Fibroblast of the conjunctiva (primary cell): ENCODE measurements around the gene CBX4.
A peak's percentile ranks its signal among the peaks of the same experiment; 100 is the strongest.

Source experiments
- DNase-seq: peaks from one replicate; pipeline ENCODE4 v3.0.0-alpha.2; 2010; ENCODE audit warnings: low read depth

Gene CBX4

DNA sequence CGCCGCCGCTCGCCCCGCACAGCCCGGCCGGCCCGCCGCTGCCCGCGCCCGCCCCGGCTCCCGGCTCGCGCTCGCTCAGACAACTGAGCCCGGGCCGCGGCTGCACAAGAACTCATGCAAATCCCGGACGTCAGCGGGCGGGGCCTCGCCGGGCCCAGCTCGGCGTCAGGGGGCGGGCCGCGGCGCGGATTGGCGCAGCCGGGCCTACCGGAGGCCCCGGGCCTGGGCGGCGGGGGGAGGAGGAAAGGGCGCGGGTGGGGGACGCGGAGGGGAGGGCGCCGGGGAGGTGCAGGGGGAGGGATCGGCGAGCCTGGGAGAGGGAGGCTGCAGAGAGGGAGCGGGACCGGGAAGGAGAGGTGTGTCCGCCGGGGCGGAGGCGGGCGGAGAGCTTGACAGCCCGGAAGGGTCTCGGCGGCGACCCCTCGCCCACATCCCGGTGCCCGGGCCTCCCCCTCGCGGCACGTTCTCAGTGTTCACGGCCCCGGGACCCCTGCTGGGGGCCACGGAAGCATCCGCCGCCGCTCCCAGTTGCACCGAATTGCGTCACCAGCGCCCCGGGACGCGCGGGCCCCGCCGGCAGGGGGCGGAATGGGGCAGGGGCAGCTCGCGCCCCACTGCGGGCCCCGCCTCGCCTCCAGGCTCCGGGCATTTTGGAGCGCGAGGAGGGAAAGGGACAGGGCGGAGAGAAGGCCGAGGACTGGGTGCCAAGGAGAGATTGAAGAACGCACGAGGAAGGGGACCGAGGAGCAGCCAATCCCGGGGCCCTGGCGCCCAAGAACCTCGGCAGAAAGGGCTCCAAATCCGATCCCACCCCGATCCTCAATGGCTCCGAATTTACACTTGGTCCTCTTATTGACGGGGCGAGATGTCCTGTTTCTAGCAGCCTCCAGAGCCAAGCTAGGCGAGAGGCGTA is at the start of gene CBX4:
Gene CBX4, minus strand, starts transcription at position 85 of the 913 bp plus-strand sequence. CDS start 189 bp downstream, outside the sequence.
- peak; percentile 76 for DNase-seq

GRCh38 chr17:79888009-79888540 is 48.8 kb upstream of the CBX4 start:
- DNase-seq: no peak

DNA sequence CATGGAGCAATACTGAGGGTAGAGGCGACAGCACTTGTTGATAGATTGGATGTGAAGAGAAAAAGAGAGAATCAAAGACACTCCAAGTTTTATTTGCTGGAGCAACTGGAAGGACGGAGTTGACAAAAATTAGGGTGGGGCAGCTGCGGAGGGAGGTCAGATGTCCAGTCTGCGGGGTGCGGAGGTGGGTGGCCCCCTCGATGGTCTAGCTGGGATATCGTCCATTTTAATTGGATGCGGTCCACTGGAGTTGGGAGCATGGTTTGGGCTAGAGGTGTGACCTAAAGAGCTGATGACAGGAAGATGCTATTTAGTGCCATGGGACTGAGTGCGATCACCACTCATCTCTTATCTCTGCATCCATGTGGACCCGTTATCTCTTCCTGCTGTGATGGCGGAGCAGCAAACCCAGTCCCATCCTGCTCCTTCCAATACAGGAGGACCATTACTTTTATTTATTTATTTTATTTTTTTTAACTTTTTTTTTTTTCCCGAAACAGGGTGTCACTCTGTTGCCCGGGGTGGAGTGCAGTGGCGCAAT is 48.3 kb upstream of the CBX4 start:
- DNase-seq: no peak

GRCh38 chr17:79883202-79883601 is 44.0 kb upstream of the CBX4 start:
- no peak for DNase-seq

GRCh38 chr17:79878329-79878947 is 39.2 kb upstream of the CBX4 start:
- DNase-seq: no peak

- no peak for DNase-seq
These were observed 37.8 kb upstream of the CBX4 start for GRCh38 chr17:79877041-79877440.

DNA sequence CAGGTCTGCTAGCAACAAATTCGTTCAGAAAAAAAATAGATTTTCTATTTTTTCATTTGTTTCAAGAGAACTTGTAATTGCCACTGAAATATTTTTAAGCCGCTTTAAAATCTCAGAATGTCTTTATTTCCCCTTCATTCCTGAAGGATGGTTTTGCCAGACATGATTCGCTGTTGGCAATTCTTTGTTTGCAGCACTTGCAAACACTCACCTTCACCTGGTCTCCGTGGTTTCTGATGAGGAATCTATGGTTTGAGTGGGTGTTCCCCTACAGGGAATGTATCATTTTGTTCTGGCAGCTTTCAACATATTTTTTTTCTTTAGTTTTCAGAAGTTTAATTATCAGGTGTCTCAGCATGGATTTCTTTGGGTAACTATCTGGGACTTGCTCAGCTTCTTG is 36.3 kb upstream of the CBX4 start:
- no peak for DNase-seq

GRCh38 chr17:79874329-79874981 is 35.2 kb upstream of the CBX4 start:
- DNase-seq: no peak

- DNase-seq: no peak
These were observed 34.3 kb upstream of the CBX4 start for GRCh38 chr17:79873583-79873982.

GRCh38 chr17:79872762-79873161 is 33.5 kb upstream of the CBX4 start:
- DNase-seq: no peak

GRCh38 chr17:79871131-79871530 is 31.9 kb upstream of the CBX4 start:
- no peak for DNase-seq

- no peak for DNase-seq
These were observed 31.3 kb upstream of the CBX4 start for GRCh38 chr17:79870540-79870939.

DNA sequence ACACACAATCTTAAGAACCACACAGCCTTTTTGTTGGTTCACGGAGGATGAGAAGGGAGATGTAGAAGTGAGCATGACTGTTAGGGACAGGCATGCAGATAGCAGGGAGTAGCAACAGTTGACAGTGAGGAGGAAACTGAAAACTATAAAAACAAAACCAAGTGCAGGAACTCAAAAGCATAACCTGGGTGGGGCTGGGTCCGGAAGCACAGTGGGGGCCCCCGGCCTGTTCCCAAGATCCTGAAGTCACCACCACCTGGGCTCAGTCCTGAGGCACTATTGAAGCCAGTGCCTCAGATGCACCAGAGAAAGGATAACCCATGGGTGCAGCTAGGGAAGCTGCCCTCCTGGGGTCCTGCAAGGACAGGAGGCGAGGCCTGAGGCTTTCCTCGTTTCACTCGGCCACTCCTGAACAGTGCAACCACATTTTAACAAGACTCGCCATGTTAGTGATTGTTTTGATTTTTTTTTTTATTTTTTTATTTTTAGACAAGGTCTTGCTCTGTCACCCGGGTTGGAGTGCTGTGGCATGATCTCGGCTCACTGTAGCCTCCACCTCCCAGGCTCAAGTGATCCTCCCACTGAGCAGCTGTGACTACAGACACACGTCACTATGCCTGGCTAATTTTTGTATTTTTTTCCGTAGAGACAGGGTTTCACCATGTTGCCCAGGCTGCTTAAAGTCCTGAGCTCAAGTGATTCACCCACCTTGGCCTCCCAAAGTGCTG is 27.7 kb upstream of the CBX4 start:
- no peak for DNase-seq

GRCh38 chr17:79865351-79866210 is 26.3 kb upstream of the CBX4 start:
- DNase-seq: no peak

DNA sequence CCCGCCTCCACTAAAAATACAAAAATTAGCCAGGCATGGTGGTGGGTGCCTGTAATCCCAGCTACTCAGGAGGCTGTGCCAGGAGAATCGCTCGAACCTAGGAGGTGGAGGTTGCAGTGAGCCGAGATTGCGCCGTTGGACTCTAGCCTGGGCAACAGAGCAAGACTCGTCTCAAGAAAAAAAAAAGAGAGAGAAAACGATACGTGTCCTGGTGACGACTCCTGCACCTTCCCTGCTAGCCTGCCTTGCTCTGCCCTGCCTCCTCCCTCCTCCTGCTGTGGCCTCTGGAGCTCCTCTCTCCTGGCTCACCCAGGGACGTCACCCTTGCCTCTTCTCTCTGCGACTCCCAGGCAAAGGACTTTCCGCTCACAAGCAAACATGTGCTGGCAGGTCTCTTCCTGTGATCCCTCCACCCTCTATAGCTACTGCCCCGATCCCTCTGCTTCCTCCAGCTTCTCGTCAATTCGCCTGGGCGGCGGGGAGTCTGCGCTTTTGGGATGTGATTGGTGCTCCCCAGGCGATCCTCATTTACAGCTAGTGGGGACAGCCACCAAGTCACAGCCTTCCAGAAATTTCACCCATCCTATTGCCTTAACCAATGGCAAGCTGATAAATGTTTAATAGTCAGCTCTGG is 25.5 kb upstream of the CBX4 start:
- DNase-seq: no peak

DNA sequence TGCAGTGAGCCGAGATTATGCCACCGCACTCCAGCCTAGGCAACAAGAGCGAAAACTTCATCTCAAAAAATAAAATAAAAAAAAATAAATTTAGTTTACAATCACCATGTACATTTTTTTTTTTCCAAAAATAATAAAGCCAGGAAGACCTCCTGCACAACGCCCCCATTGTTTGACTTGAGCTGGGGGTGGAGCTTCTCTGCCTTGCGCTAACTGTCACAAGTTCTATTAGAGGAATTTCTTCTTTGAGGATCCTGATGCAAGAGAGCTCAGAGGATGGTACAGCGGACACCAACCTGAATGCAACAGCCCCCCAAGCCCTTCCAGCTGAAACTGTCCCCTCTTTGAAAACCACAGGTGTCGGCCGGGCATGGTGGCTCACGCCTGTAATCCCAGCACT is 24.9 kb upstream of the CBX4 start:
- no peak for DNase-seq

DNA sequence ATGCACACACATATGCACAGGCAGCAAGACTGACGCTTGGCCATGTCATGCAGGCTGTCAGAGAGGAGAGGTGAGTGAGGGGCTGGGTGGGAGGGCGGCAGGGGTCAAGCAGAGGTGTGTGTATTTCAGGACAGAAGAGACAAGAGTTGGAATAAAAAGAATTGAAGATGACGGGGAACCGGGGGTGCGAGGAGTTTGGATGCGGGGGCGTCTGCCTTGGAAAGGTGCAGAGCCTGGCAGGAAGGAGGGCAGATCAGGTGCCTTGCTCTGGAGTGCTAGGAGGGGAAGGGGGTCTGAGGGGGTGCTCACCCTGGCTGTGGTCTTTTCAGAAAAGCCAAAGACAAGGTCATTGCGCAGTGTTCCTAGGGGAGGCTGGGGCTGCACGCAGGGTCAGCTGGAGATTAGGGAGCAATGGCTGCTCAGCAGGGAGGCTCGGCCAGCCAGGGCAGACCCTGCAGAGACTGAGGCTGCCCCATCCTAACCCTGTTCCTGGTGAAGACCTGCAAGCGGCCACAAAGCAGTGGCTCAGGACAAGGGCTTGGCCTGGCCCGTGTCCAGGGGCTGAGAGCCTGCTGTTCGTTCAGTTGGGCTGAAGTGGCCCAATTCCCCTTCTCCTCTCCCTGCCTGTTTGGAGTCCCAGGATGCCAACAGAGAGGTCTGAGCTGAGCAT is 23.7 kb upstream of the CBX4 start:
- DNase-seq: no peak

DNA sequence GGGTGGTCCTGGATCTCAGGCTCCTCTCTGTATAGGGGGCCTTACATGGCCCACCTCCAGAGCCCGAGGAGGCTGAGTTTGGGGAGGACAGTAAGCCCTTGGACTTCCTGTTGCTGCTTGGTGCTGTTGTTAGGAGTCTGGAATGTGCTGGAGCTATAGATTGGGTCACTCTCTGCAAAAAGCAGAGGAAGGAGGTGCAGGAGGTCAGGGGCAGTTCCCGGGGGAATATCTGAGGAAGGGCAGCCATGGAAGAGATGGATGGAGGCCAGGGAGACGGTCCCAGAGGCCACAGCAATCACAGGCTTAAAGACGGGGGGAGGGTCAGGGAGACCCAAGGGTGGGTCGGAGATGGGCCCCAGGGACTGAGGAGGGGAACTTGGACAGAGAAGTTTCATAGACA is 23.0 kb upstream of the CBX4 start:
- DNase-seq: no peak

DNA sequence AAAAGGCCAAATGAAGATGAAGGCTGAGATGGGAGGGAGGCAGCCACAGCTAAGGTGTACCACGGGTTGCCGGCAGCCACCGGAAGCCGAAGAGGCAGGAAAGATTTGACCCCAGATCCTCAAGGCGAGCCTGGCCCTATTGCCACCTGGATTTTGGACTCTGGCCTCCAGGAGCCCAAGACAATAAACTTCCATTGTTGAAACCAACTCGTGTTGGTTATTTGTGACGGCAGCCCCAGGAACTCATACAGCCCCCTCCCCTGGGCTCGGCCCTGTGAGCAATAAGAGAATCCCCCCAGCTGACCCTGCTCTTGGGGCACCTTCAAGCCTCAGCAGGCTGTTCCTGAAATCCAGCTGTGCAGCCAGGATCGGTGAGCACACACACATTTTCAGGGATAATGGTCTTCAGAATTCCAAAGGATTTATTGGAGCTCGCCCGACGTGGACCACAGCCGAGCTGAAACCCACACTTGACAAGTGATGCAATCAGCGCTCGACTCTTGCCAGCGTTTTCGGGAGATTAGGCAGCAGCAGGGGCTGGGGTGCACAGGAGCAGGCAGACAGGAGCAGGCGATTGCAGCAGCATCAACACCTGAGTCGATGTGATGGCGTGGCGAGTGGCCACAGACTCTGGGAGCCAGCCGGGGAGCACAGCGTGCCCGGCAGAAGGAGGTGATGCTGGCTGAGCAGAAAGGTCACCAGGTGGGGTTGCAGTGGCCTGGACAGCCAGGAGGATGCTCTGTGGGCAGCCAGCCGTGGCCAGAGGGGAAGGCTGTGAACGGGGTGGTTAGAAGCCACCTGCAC is 22.4 kb upstream of the CBX4 start:
- DNase-seq: no peak
